SH-SY5Y (cell line): Measurements from ENCODE around the gene TRIM8.

ENCODE experiments used
- GATA2 ChIP-seq: IDR thresholded peaks from 2 replicates; pipeline ENCODE4 v1.6.1; 2011; ENCODE audit warnings: mild to moderate bottlenecking, low read depth, low read length
- GATA3 ChIP-seq: IDR thresholded peaks from 2 replicates; pipeline ENCODE4 v1.6.1; 2011; ENCODE audit warnings: low read depth, mild to moderate bottlenecking, low read length, moderate library complexity

DNA sequence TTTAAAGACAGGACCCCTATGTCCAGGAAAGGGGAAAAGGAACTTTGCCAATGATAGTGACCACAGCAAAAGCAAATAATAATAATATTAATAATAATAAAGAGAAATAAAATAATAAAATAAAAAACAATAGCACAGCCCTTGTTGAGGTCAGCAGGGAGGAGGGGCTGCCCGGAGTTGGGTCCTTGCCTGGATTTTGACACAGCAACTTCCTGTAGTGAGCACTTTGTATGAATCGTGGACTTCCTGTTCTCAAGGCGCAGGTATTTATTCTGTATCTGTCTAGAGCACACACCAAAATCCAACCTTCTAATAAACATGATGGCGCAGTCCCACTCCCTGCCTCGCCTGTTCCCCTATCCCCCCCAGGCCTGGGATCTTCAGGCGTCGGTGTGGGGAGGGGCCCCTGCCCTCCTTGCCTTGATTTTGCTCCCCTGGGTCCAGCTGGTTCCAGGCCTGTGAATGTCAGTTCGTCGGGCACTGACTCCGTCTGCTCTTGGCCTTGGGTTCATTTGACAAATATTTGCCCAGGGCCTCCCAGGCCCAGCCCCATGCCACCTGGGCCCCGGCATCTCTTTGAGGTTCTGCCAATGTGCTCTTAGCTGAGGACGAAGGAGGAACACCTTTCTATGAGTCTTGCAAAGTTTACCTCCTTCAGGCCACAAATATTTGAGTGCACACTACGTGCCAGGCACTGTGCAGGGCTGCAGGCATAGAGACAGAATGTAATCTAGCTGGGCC, 13.9 kb downstream of the TRIM8 start:
- no peak for TF ChIP-seq GATA2
- no peak for TF ChIP-seq GATA3
